Measurements from ENCODE around the gene CDON.

DNA sequence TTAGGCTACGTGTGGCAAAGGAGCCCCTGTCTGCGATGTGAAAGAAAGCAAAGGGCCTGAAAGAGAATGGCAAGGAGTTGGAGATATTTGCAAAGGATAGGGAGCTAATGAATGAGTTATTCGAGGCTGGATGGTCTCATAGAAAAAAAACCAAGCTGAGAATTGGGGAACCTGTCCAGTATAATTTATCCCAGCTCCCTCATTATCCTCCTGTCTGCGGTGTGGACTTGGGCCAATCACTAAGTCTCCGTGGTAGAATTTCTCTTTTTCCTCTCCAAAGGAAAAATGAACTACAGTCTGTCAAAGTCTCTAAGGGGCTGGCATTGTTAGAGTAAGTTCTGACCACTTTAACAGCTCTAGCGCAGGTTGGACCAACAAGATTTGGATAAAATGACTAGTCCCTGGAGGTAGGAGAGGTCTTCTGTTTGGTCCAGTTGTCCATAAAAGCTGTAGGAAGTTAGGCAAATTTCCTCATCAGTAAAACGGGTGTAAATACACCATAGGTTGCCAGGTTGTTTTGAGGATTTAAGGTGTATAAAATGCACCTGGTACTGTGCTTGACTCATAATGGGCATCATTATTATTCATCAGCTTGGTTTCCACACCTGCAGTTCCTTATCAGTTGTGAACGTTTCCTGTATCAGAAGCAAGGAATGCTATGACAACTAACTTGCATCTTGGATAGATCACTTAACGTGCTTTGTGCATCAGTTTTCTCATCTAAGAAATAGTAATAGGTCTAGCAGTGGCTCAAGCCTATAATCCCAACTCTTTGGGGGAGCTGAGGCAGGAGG is 10.3 kb upstream of the CDON start:
- TF ChIP-seq SPI1 (IDR thresholded peaks at IDR 0.05; ENCODE audit: low read depth, low read length) = no peak
- TF ChIP-seq POLR2A (IDR thresholded peaks at IDR 0.05; ENCODE audit: low read depth, low read length) = no peak
- TF ChIP-seq POLR2AphosphoS5 (IDR thresholded peaks at IDR 0.05; ENCODE audit: low read depth, low read length) = no peak
- TF ChIP-seq TAF1 (IDR thresholded peaks at IDR 0.05; ENCODE audit: low read depth, low read length) = no peak
- no peak for TF ChIP-seq POU2F2 (IDR thresholded peaks at IDR 0.05; ENCODE audit: low read depth, low read length)
- TF ChIP-seq PAX5 (IDR thresholded peaks at IDR 0.05; ENCODE audit: insufficient read depth, low read length, severe bottlenecking) = no peak

Data from GM12891 (cell line).